COLO668 (cell line): ENCODE measurements around the gene SCAMP2.
"Not testable (repeated sequence)": the region's sequence is repeated elsewhere in the genome, so short reads cannot be mapped to it uniquely, and the experiment has no call there.

ENCODE experiments used
- DNase-seq: peaks from one replicate; lab custom pipeline; 2025; ENCODE audit not compliant: unreplicated experiment; lab: John Stamatoyannopoulos, UW

Gene SCAMP2

DNA sequence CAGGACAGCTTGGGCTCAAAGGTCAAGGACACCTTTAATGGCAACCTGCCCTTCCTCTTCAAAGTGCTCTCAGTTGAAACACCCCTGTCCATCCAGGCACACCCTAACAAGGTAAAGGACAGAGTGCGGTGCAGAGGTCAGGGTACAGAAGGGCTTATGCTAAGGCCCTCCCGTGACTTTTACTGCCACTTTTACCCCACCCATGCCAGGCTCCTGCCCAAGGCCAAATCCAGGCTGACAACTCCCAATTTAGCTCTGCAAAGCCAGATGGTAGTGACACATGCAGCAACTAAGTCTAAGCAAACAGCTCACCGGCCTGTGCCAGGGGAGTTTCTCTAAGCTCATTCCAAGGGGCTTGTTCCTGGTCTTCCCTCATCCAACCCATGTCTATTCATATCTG is 18.3 kb upstream of the SCAMP2 start:
- DNase-seq = no peak

DNA sequence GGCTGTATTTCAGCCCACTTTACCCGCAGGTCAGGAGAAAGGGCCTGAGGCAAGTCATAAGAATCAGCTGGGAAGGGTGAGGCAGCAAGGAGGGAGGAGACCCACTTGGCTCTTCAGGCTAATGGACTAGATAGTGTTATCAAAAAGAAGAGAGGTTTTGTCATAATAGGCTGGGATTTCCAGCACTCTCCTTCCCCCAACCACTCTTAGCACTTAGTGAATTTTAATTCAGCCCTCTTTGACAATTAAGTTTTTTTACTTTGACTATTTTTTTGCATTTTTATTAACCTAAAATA is 17.4 kb upstream of the SCAMP2 start:
- no peak for DNase-seq

DNA sequence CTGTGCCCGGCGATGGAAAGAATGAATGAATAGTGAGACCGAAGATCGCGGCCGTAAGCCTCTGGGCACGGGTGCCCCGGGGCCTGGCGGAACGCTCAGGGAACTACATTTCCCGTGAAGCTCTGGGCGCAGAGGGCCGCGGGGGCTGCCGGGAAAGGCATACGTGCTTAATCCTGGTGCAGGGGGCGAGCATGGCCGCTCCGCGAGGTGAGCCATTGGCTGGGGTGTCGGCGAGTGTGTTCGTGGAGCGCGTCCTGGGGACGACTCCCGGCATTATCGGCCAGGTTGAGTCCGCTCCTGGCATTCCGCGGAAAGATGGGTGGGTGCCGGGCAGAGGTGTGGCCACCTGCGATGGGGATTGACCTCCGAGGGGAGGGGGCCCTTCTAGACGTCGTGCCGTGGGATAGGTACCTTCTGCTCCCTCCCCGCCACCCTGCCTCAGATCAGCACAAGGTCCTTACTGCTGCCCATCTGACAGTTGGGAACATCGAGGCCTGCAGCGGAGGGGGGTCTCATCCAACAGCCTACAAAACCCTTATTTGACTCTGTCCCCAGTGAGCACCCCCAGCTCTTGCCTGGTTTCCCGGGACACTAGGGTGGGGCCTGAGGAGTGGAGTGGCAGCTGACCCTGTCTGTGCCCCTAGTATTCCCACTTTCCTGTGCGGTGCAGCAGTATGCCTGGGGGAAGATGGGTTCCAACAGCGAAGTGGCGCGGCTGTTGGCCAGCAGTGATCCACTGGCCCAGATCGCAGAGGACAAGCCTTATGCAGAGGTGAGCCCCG is 16.9 kb upstream of the SCAMP2 start, which contains the start of gene MPI:
TSS of gene MPI (plus strand) at position 160 of the 782 bp plus-strand sequence. CDS start at position 192, 32 bp downstream.
- DNase-seq = peak; percentile 90

GRCh38 chr15:74889390-74889882 is 16.3 kb upstream of the SCAMP2 start:
- DNase-seq = peak; percentile 39

DNA sequence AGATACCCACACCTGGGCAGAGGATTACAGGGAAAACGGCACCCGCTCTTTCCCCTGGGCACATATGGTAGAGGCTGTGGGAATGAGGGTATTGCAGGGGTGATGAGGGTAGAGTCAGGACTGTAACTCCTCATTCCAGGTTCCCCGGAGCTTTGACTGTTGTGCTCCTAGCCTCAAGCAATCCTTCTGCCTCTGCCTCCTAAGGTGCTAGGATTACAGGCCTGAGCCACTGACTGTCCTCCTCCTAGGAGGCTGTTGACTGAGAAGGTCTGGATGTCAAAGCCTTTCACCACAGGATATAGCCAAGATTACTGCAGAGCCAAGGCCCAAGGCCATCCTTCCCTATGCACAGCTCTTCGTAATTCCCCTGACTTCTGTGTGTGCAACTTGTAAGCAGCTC is 15.6 kb upstream of the SCAMP2 start:
- no peak for DNase-seq

DNA sequence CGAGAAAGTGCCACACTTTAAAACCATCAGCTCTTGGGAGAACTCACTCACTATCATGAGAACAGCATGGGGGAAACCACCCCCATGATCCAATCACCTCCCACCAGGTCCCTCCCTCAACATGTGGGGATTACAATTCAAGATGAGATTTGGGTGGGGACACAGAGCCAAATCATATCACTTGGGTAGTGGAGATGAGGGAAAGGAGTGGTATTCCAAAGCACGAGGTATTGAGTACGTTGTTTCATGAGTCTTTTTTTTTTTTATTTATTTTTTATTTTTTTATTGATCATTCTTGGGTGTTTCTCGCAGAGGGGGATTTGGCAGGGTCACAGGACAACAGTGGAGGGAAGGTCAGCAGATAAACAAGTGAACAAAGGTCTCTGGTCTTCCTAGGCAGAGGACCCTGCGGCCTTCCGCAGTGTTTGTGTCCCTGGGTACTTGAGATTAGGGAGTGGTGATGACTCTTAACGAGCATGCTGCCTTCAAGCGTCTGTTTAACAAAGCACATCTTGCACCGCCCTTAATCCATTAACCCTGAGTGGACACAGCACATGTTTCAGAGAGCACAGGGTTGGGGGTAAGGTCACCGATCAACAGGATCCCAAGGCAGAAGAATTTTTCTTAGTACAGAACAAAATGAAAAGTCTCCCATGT is 14.5 kb upstream of the SCAMP2 start:
- DNase-seq = not testable (repeated sequence)

GRCh38 chr15:74885461-74885860 is 12.3 kb upstream of the SCAMP2 start:
- DNase-seq = no peak

DNA sequence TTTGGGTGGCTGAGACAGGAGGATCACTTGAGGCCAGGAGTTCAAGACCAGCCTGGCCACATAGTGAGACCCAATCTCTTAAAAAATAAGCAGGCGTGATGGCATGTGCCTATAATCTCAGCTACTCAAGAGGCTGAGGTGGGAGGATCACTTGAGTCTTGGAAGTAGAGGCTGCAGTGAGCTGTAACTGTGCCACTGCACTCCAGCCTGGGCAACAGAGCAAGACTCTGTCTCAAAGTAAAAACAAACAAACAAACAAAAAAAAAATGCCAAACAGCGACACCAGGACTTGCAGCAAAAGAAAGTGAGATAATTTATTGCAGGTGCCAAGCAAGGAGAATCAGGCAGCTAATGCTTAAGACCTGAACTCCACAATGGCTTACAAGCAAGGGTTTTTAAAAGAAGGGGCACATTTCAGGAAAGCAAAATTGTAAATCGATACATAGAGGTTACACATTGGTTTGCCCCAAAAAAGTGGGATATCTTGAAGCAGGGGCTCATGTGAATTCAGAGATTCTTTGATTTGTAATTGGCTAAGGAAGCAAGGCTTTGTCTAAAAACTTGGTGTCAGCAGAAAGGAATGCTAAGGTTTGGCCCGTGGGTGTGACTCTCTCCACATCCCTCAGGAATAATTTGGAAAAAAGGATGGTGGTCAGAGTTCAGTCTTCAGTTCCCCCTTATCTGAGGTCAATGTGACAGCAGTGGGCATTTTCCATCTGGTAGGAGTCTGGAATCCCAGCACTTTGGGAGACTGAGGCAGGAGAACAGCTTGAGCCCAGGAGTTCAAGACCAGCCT is 11.5 kb upstream of the SCAMP2 start:
- no peak for DNase-seq

- DNase-seq = no peak
Observed at GRCh38 chr15:74882528-74882927, 9.4 kb upstream of the SCAMP2 start.

DNA sequence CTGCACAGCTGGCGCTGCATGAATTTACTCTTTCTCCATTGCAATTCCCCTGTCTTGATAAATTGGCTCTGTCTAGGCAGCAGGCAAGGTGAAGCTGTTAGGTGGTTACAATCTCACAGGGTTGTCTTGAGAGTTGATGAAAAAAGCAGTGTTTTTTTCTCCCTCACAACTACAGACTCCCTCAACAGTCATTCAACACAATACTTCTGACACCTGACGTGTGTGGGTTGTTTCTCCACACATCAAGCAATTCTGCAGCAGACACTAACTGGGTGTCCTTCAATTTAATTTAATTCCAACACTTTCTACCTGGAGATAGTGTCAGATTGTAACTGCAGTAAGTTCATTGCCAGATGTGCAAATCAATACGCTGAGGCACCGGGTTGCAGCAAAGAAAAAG is 5.1 kb upstream of the SCAMP2 start:
- DNase-seq = no peak

DNA sequence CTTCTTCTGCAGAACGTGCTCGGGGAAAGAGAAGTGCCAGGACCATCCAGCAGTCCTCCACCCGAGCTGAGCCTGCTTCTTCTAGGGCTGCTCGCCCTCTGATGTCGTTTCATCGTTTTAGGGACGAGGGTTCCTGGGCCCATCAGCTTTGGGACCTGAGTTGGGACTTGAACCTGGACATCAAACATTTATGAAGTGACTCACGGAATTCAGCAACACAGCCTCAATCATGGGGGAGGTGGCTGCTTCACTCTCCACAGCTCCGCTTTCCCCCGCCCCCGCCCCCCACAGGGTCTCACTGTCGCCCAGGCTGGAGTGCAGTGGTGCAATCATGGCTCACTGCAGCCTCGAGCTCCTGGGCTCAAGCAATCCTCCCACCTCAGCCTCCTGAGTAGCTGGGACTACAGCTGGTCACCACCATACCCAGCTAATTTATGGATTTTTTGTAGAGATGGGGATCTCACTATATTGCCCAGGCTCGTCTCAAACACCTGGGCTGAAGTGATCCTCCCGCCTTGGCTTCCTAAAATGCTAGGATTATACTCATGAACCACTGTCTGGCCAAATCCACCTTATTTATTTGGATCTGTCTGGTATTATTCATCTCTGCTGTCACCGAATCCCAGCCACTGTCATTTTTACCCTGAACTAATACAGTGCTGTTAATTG is 725 bp upstream of the SCAMP2 start:
- peak; percentile 21 for DNase-seq

GRCh38 chr15:74872702-74873035 is 496 bp downstream of the SCAMP2 start:
- no peak for DNase-seq

DNA sequence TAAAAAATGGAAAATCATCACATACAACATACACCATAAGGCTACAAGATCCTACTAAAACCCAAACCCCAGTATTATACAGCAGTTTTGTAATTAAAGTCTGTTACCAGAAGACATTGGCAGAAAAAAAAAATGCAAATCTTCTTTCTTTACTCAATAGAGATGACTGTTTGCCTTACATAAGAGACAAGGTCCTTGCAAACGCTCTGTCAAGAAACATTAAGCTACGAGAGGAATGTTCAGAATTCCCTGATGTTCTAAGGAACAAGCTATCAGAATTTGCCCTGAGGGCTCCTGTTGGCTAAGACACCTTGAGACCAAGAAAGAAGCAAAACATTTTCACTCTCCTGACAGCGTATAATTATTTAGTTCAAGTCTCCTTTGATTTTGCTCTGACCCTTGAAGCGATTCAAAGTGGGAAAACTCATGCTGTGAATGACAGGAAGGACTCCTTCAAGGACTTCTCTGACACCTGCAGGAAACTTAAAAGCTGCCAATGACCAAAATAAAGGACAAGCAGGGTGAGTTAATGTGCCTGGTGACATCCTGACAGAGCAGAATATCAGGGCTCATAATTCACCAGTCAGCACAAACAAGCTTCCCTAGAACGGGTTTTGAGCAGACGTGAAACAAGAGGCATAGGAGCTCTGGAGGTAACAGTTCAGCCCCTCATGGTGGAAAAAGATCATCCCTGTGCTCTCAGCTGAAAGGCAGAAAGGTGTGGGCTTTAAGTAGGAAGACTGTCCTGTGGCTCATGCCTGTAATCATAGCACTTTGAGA is 2.5 kb downstream of the SCAMP2 start:
- DNase-seq = no peak

- DNase-seq = no peak
Observed at GRCh38 chr15:74869726-74870407, 3.3 kb downstream of the SCAMP2 start.

DNA sequence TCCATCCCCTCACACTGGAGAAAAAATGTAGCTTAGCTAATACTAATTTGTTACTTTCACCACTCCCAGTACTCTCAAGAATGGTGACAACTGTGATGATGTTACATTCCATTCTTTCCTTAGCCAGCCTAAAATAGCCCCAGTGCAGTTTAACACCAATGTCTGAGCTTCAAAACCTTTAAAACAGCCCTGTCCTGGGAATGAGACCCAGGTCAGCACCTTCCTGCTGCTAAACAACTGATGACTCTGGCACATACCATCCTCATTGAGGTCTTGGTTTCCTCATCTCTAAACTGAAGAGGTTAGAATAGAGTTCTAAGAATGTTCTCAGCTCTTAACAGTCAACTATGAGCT is 3.8 kb downstream of the SCAMP2 start:
- no peak for DNase-seq

DNA sequence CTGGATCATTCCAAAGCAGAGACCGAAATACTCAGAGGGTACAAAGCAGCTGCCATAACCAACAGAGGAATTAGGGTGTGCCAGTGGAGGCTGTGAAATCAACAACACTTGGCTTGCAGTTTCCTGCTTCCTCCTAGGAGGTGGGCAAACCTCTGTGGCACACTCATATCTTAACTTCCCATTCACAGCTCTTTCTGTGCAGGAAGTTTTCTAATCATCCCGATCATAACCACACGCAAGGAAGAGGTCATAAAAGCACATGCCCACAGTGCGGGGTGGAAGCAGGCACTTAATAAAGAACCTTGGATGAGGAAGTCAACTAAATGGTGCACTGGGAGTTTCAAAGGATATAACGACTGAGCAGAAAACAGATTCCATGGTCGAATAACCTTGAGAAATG is 5.1 kb downstream of the SCAMP2 start:
- DNase-seq = no peak

GRCh38 chr15:74867466-74868038 is 5.6 kb downstream of the SCAMP2 start:
- DNase-seq = no peak

GRCh38 chr15:74866090-74866489 is 7.1 kb downstream of the SCAMP2 start:
- no peak for DNase-seq

DNA sequence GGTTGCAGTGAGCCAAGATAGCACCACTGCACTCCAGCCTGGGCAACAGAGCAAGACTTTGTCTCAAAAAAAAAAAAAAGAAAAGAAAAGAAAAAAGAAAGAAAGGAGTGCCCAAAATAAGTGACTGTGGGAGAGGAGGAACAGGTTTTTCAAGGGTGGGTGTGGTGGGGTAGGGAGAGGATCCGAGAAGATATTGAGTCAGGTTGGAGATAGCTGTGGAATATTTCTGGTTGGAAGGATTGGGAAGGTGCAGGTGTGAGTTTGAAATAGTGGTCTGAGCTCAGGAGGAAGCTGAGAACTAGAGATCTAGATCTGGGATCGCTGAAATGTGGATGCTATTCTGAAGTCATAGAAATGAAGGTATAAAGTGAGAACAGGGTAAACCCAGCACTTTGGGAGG is 7.8 kb downstream of the SCAMP2 start:
- DNase-seq = no peak

- no peak for DNase-seq
Observed at GRCh38 chr15:74864296-74864695, 8.9 kb downstream of the SCAMP2 start.
